ENCODE measurements around the gene PAPOLB. TPM values are rescaled to one million over a fixed set of nuclear protein-coding genes. Genes with fewer than 3 reads are reported as not detected.

Gene PAPOLB
- total RNA-seq, 1 experiment from 2014 or later, result 0.31 TPM

GRCh38 chr7:4879396-4880081 lies 17.7 kb upstream of the PAPOLB start:
- peaks cover 7% of the 10 kb centered on the region; the same call in 1 of the 2 replicates for H3K36me3 Mint-ChIP-seq
- peaks cover 13% of the 10 kb centered on the region for H3K4me1 Mint-ChIP-seq
- POLR2A ChIA-PET, result interaction anchor here (0.6 kb wide), 1 partner anchor 735 kb away, joined by 3 read pairs; no protein-coding TSS in a partner anchor
- ATAC-seq, result no peak
- TF ChIP-seq ZNF281 (CRISPR knock-in tag; IDR thresholded peaks at IDR 0.05) (no peak), SMAD3 (CRISPR knock-in tag; IDR thresholded peaks at IDR 0.05; ENCODE audit: borderline replicate concordance) (no peak), SP1 (CRISPR knock-in tag; conservative IDR thresholded peaks at IDR 0.05) (no peak), FOXP4 (CRISPR knock-in tag; IDR thresholded peaks at IDR 0.05) (no peak), ZNF232 (CRISPR knock-in tag; IDR thresholded peaks at IDR 0.05) (no peak), GTF2I (CRISPR knock-in tag; conservative IDR thresholded peaks at IDR 0.05) (no peak), ATF2 (CRISPR knock-in tag; IDR thresholded peaks at IDR 0.05; ENCODE audit: borderline replicate concordance, low read depth) (no peak), PREB (CRISPR knock-in tag; IDR thresholded peaks at IDR 0.05; ENCODE audit: borderline replicate concordance) (no peak), ZBTB43 (CRISPR knock-in tag; IDR thresholded peaks at IDR 0.05) (no peak), ZNF532 (CRISPR knock-in tag; IDR thresholded peaks at IDR 0.05; ENCODE audit: borderline replicate concordance) (no peak), SOX15 (CRISPR knock-in tag; IDR thresholded peaks at IDR 0.05) (no peak), ZNF671 (CRISPR knock-in tag; IDR thresholded peaks at IDR 0.05) (no peak), E2F1 (CRISPR knock-in tag; IDR thresholded peaks at IDR 0.05) (no peak), NR2C2 (CRISPR knock-in tag; IDR thresholded peaks at IDR 0.05) (no peak), TP53 (CRISPR knock-in tag; IDR thresholded peaks at IDR 0.05) (no peak), ATF3 (CRISPR knock-in tag; conservative IDR thresholded peaks at IDR 0.05) (no peak), CTCF (IDR thresholded peaks at IDR 0.05) (no peak), ZNF317 (CRISPR knock-in tag; IDR thresholded peaks at IDR 0.05; ENCODE audit: borderline replicate concordance, low read depth) (no peak), ZNF138 (CRISPR knock-in tag; conservative IDR thresholded peaks at IDR 0.05) (no peak), ZNF423 (CRISPR knock-in tag; IDR thresholded peaks at IDR 0.05) (no peak)
- H3K9me3 Mint-ChIP-seq, result no peaks in the 10 kb centered on the region
- no peak overlapping the region; the same call in 1 of the 2 replicates for H3K27ac Mint-ChIP-seq
- CTCF ChIA-PET, result interaction anchor here (0.6 to 1.3 kb wide), 2 partner anchors 49 to 266 kb away, joined by 3 to 4 read pairs; no protein-coding TSS in a partner anchor
- H3K4me3 Mint-ChIP-seq, result no peak overlapping the region
- H3K27me3 Mint-ChIP-seq (ENCODE audit: low read depth), result peaks cover 12% of the 10 kb centered on the region; the same call in 1 of the 2 replicates
- no peak for DNase-seq (ENCODE audit: low spot score)
